Stimulated activated CD4-positive, alpha-beta T cell treated with anti-CD3 and anti-CD28 coated beads, TNF-alpha, amount 100 ng/mL, for 4 hours (primary cell): ENCODE measurements around the gene FXYD7.
"Not testable (repeated sequence)": the region's sequence is repeated elsewhere in the genome, so short reads cannot be mapped to it uniquely, and the experiment has no call there.

Experiments
- DNase-seq, 3 experiments: peaks; one replicate each; pipeline ENCODE4 v3.0.0-alpha.2; 2020; ENCODE audit warnings: low read depth in 3 of 3

FXYD7 gene

DNA sequence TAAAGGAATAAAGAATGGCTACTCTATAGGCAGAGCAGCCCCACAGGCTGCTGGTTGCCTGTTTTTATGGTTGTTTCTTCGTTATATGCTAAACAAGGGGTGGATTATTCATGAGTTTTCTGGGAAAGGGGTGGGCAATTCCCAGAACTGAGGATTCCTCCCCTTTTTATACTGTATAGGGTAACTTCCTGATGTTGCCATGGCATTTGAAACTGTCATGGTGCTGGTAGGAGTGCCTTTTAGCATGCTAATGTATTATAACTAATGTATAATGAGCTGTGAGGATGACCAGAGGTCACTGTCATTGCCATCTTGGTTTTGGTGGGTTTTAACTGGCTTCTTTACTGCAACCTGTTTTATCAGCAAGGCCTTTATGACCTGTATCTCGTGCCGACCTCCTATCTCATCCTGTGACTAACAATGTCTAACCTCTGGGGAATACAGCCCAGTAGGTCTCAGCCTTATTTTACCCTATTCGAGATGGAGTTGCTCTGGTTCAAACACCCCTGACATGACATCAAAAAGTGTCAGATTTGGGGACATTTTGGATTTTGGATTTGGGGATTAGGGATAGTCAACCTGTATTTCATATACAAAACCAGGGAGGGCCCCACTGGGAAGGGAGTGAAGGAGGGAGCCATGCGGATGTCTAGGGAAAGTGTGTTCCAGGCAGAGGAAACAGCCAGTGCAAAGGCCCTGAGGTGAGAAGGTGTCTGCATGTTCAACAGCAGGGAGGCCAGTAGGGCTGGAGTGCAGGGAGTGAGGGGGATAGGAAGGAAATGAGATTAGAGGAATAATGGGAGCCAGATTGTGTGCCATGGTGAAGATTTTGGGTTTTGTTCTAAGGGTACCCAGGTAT is 22.4 kb downstream of the FXYD7 start:
- DNase-seq, result no peak

DNA sequence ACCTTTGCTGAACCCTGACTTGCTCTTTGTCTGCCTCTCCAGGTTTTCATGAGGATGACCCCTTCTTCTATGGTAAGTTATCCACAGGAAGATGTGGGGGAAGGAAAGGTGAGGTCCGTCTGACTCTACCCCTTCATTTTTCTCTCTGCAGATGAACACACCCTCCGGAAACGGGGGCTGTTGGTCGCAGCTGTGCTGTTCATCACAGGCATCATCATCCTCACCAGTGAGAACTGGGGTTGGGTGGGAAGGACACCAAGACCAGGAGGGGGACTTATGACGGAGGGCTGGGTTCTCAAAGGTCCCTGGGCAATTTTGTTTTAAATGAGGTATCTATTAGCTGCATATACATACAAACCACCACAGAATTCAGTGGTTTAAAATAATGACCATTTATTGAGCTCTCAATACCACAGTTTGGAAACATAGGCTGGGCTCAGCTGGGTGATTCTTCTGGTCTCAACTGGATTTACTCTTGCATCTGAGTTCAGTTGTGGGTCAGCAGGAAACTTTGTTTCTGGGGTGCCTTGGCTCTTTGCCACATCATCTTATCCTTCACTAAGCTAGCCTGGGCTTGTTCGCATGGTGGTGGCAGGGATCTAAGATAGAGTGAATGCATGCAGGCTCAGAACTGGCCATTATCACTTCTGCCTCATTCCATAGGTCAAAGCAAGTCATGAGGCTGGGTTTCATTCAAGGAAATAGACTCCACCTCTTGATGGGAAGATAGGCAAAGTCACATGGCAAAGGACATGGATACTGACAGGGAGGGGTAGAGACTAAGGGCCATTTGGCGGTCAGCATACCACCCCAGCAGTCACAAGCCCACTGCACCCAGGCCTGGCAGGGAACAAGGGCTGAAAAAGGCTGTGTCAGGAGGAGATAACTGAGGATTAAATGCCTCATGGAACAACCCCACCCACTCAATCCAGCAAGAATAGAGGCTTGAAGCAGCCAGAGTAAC is 23.3 kb downstream of the FXYD7 start:
- DNase-seq, result no peak

DNA sequence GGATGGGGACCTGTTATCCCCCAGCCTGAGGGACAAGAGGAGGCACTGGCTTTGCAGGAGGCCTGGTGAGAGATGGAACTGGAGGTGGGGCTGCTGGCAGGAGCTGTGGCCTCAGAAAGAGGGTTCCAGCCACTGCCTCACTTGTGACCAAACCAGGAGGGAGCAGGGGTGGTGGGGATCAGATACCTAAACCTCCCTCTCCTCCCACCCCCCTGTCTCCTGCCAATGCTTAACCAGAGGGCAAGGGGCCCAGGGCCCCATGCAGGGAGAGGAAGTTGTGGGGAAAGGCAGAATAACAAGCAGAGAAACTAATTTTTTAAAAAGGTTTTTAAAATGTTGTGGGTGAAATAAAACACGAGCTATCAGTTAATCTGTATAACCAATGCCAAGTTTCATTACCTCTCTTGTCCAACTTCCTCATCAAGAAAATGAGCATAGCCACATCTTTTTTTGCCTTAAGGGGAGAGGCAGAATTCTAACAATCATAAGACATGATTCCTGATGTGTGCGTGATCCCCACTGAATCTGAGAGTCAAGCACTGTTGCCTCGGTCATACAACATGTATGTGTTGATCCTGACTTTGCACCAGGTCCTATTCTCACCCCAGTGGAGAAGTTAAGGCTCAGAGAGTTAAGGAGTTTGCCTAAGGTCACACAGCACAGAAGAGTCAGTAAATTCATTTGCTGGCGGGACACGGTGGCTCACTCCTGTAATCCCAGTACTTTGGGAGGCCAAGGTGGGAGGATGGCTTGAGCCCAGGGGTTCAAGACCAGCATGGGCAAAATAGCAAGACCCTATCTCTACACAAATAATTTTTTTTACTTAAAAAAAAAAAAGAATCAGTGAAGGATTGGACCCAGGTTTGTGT is 24.4 kb downstream of the FXYD7 start:
- no peak for DNase-seq

DNA sequence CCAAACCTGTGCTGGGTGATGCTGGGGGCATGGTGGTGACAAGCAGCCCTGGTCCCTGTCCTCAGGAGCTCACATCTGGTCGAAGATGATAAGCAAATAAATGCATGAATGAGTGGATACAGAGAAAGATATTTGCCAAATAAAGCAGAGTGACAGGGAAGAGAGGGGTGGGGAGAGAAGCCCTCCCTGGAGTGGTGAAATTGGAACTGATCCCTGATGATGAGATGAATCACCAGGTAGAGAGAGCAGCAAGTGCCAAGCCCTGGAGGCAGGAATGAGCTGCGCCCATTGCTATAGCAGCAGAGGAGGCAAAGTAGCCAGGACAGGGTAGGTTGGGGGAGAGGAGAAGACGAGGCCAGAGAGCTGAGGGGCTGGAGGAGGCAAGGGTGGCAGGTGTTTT is 25.1 kb downstream of the FXYD7 start:
- no peak for DNase-seq

DNA sequence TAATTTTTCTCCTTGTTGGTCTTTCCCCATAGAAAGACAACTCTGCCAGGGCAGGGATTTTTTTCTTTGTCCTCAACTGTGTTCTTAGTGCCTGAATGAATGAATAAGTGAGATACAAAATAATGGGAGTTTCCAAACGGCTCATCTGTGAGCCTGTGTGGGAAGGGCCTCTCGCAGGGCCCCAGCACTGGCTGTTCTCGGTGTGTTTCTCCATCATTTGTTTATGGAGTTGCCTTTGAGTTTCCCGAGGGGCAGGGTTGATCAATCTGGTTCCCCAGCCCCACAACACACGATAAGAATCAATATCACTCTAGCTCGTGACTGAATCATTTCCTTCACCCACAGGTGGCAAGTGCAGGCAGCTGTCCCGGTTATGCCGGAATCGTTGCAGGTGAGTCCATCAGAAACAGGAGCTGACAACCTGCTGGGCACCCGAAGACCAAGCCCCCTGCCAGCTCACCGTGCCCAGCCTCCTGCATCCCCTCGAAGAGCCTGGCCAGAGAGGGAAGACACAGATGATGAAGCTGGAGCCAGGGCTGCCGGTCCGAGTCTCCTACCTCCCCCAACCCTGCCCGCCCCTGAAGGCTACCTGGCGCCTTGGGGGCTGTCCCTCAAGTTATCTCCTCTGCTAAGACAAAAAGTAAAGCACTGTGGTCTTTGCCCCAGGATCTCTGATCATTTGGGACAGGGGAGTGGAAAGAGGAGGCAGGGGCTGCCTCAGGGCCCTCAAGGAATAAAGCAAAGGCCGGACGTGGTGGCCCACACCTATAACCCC is 26.4 kb downstream of the FXYD7 start:
- no peak for DNase-seq

DNA sequence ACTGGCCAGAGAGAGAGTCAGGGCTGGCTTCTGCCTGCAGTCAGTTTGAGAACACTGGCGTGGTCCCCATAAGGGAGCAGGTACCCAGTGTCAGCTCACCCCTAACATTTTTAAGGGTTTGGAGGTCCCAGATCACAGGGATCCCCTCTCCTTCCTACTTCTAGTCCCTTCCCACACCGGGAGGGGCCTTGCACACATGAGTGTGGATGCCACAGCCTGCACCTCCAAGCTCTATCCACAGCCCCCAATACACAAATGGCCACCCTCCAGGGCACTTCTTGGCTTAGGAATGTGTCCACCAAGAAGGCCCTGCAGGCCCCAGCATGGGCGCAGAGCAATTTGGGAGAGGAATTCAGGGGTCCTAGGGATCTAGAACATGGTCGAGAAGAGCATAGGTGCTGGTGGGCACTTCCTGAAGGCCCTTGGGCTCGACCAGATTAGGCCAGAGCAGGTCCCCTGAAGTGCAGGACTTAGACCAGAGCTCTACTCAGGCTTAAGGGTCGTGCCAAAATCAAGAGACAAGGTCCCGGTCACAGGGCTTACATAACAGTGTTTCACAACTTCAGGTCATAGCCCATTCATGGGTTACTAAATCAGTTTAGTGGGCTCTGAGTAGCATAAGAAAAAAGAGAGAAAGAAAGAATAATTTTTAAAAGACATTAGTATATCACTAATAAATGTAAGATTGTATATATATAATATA is 27.5 kb downstream of the FXYD7 start:
- no peak for DNase-seq

DNA sequence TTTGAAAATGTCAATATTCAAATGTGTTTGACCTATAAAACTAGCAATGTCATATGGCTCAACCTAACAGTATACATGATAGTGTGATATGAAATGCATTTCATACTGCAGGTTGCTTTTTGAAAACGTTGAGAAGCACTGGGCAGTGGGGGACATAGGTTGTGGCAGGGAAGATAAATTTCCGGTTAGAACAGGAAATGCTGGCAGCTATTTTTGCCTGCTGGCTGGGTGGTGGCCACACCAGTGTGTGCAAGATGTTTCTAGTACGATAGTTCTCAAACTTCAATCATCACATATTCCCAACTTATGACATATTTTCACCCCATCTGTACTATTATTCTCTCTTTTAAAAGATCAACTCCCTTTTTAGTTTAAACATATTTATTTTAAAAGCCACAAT is 28.7 kb downstream of the FXYD7 start:
- no peak for DNase-seq

DNA sequence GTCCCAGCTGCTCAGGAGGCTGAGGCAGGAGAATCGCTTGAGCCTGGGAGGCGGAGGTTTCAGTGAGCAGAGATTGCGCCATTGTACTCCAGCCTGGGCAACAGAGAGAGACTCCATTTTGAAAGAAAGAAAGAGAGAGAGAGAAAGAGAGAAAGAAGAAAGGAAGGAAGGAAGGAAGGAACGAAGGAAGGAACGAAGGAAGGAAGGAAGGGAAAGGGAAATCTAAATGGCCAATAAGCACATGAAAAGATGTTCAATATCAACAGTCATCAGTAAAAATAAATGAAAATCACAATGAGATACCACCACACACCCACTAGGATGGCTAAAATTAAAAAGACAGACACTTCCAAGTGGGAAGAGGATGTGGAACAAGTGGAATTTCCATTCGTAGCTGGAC is 31.2 kb downstream of the FXYD7 start:
- DNase-seq, result no peak

DNA sequence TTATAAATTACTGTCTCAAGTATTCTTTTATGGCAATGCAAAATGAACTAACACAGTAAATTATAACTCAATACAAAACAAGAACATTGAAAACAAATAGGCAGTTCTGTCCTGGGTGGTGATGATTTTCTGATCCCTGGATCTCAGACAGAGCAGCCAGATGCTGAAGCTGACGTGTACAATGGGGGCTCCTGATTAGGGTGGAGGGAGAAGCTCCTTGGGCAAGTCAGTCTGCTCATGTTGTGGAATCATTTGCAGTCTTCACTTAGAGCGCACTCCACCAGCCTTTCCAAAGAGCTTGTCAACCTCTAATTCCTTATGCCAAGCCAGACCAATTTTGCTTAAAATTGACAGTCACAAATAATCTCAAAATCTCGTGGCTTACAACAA is 33.1 kb downstream of the FXYD7 start:
- no peak for DNase-seq

DNA sequence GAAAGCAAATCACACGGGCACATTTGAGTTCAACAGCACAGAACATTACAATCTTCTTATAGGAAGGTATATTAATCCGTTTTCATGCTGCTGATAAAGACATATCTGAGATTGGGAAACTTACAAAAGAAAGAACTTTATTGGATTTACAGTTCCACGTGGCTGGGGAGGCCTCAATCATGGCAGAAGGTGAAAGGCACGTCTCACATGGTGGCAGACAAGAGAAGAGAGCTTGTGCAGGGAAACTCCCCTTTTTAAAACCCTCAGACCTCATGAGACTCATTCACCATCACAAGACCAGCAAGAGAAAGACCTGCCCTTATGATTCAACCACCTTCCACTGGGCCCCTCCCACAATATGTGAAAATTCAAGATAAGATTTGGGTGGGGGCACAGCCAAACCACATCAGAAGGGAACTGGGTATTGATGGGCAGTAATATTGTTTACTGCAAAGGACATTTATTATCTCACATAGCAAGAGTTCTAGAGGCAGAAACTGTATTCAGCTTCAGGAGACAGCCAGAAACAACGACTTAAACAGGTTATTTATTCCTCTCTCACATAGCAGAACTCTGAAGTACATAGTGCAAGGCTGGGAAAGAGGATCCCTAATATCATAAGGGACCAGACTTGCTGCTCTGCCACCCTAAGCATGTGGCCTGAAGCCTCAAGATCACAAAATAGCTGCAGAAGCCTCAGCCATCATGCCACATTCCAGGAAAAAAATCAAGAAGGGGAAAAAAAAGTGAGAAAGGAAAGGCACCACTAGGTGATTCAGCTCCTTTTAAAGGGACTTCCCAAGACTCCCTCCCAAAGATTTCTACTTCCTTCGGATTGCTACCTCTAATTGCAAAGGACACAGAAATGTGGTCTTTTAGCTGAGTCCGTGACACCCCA is 34.6 kb downstream of the FXYD7 start:
- DNase-seq, result no peak

DNA sequence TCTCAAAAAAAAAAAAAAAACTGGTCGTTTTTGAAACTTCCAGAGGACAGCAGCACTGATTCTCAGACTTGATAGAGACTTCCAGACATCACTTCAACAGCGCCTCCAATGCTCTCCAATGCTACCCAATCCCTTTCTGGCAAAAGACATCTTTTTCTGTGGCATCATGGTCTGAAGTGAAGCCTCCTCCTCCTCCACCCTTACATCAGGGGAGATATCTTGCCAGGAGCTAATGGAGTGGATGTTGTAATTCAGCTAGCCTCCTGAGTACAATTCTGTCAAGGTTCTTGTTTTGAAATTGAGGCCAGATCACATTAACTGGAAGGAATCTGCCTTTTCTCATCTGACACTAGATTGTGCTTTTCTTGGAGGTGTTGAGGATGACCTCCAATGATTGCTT is 35.6 kb downstream of the FXYD7 start:
- DNase-seq, result no peak

DNA sequence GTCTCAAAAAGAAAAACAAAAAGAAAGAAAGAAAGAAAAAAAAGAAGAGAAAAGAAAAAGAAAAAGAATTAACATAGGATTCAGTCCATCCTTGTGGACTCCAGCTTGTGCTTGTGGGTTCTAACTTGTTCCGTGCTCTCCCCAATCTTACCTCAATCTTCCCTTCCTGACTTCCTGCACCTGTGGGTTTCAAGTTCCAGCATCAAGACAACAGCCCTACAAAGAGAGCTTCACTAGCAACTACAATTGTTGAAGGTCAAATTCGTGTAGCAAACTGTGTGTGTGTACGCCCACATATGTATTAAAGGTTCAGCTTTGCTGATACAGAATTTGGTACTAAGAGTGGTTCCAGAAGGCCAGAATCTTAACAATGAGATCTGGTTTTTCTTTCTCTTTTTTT is 36.8 kb downstream of the FXYD7 start:
- DNase-seq, result no peak

DNA sequence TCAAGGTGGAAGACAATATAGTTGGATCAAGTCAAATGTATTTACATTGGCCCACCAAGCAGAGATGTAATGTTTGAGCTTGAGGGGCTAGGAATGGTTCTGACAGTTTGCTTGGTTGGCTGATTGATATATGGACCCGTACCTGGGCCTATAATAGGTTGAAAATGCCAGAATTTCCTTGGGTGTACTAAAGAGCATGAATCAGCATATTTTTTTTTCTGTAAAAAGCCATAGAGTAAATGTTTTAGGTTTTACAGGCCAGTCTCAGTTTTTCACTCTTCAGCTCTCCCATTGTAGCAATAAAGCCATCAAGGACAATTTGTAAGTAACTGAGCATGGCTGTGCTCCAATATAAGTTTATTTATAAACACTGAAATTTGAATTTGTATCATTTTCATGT is 38.3 kb downstream of the FXYD7 start:
- DNase-seq, result no peak

DNA sequence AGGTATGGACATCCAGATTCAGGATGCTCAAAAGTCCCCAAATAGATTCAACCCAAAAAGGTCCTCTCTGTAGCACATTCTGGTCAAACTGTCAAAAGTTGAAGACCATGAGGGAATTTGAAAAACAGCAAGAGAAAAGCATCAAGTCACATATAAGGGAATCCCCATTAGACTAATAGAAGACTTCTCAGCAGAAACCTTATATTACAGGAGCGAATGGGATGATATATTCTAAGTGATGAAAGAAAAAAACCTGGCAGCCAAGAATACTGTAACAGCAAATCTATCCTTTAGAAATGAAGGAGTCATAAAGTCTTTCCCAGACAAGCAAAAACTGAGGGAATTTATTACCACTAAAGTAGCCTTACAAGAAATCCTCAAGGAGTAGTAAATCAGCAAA is 41.2 kb downstream of the FXYD7 start:
- DNase-seq, result no peak

DNA sequence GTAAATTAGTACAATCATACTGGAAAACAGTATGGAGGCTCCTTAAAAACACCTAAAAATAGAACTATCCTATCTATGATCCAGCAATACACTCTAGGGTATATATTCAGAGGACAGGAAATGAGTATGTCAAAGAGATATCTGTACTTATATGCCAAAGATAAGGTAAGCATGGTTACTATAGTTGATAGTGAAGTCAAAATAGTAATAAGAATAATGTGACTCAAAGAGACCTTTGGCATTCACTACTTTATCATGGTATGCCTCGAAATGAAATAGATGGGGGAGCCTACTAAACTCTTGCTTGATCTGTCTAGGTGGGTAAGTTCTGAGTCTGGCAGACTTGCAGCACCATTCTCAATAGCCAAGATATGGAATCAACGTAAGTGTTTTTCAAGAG is 41.8 kb downstream of the FXYD7 start:
- DNase-seq, result no peak

DNA sequence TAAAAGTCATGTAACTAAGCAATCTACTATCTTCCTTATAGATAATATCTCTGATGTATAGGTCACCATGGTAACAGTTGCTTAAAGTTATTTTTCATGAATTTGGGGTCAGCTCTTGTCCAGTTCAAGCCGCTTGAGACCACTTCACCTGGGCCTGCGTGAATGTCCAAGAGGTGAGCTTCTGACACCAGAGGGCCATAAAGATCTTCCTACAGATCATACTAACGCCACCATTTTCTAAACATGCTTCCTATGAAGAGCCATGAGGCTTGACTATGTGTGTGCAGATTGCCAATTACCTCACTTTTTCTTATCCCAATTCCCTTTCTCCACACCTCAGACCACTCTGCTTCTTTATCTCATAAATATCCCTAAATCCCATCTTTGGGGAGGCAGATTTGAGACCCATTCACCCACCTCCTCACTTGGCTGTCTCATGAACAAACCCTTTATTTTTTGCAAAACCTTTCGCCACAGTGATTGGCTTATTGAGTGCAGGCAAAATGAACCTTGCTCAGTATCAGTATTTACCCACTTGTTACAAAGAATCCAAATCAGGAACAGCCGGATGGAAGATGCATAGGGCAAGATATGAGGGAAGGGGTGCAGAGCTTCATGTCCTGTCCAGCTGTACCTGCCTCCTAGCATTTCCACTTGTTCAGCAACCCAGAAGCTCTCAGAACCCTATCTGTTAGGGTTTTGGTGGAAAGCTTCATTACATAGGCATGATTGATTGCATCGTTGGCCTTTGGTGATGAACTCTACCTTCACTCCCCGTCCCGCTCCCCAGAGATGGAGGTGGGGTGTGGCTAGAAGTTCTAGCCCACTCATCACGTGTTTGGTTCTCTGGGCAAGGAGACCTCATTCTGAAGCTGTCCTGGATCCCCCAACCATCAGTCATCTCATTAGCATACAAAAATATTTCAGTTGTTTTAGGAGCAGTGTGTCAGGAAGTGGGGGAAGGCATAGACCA is 51.2 kb downstream of the FXYD7 start:
- DNase-seq, result no peak

DNA sequence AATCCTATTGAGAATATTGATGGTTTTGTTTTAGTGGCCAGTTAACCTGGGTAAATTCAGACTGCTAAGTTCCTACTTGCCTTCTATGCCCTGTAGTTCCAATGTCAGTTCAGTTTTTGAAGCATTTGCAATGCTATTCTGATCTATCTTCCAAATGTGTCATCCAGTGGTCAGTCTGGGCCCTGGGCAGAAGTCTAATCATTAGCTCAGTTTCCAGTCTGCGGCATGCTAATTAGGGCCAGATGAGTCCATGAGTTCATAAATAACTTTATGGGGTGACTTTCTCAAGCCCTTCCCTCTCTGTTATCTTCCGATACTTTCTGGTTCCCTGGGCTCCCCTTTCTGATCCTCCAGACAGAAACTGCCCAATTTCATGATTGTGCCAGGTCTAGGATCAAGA is 52.8 kb downstream of the FXYD7 start:
- DNase-seq, result no peak

DNA sequence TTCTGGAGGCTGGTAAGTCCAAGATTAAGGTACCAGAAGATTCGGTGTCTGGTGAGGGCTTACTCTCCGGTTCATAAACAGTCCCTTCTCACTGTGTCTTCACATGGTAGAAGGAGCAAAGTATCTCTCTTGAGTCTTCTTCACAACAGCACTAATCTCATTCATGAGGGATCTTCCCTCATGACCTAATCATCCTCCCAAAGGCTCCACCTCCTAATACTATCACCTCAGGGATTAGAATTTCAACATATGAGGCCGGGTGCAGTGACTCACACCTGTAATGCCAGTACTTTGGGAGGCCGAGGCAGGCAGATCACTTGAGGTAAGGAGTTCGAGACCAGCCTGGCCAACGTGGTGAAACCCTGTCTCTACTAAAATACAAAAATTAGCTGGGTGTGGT is 53.8 kb downstream of the FXYD7 start:
- not testable (repeated sequence) for DNase-seq
